Activated naive CD4-positive, alpha-beta T cell treated with anti-CD3 and anti-CD28 coated beads, Interleukin-2, amount 50 U/mL, for 16 hours (primary cell): ENCODE results near the gene DUSP9.

Experiments
- DNase-seq: peaks from one replicate; pipeline ENCODE4 v3.0.0-alpha.2; 2020

DUSP9 gene

GRCh38 chrX:153649915-153650782 lies 3.1 kb downstream of the DUSP9 start:
- no peak for DNase-seq

GRCh38 chrX:153650959-153651358 lies 4.0 kb downstream of the DUSP9 start:
- DNase-seq, result no peak

- no peak for DNase-seq
These were observed 4.6 kb downstream of the DUSP9 start for GRCh38 chrX:153651540-153652079.

DNA sequence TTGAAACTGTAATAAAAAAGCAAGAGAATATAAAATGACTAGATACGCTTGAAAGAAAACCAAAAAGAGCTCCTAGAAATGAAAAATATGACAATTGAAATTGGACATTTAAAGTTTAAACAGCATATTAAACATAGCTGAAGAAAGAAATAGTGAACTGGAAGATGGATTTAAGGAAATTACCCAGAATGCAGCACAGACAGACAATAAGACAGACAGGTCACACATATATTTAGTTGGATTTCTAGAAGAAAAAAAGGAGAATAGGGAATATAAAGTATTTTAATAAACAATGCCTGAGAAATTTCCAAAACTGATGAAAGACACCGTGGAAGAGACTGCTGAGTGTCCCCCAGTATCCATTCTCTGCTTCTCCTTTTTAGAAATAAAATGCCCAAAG lies 6.6 kb downstream of the DUSP9 start:
- DNase-seq, result no peak

DNA sequence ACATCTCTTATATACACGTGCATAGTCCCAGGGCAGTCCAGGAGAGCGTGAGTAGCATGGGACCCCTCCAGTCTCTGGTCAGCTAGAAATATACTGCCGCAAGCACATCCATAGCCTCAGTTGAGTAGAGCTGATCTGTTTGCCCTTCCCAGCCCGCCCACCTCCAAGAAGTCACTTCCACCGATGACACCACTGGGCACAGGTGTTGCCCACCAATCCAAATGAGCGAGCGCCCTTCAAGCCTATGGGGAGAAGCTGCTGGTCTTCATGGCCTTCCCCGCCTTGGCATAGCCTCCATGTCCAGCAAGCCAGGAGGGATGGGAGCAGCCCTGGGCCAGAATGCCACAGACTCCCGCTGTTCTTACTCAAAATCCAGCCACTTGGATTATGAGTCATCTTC lies 10.2 kb downstream of the DUSP9 start:
- no peak for DNase-seq

DNA sequence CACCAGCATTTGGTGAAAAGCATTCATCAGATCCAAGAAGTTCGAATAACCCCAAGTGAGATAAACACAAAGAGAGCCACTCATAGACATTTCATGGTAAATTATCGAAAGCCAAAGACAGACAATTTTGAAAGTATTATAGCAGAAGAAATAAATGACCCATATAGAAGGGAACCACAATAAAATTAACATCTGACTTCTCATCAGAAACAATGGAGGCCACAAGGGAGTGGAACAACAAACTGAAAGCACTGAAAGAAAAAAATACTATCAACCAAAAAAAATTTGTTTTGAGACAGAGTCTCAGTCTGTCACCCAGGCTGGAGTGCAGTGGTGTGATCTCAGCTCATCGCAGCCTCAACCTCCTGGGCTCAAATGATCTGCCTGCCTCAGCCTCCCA lies 12.3 kb downstream of the DUSP9 start:
- no peak for DNase-seq

- DNase-seq, result peak; percentile 66
These were observed 15.3 kb downstream of the DUSP9 start for GRCh38 chrX:153662266-153662665.

DNA sequence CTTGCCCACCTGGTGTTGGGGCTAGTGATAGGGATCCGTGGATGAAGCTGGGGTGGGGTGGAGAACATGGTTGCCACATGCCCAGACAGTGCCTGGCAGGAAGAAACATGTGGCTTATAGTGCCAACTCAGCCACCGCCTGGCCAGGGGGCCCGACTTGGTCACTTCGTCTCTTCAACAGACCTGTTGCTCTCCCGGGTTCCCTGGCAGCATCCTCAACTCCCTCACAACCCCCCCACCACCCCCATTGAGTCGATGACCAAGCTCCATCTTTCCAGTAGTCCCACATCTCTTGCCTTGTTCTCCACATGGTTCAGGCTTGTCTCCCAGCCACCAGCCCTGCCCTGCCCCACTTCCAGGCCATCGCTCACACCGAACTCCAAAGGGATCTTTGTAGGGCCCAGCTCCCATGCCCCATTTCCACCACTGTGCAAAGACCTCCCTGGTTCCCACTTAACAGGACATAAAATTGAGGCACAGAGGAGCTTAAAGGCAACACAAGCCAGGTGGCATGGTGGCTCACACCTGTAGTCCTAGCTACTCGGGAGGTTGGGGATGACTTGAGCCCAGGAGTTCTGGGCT lies 18.8 kb downstream of the DUSP9 start:
- DNase-seq, result no peak

DNA sequence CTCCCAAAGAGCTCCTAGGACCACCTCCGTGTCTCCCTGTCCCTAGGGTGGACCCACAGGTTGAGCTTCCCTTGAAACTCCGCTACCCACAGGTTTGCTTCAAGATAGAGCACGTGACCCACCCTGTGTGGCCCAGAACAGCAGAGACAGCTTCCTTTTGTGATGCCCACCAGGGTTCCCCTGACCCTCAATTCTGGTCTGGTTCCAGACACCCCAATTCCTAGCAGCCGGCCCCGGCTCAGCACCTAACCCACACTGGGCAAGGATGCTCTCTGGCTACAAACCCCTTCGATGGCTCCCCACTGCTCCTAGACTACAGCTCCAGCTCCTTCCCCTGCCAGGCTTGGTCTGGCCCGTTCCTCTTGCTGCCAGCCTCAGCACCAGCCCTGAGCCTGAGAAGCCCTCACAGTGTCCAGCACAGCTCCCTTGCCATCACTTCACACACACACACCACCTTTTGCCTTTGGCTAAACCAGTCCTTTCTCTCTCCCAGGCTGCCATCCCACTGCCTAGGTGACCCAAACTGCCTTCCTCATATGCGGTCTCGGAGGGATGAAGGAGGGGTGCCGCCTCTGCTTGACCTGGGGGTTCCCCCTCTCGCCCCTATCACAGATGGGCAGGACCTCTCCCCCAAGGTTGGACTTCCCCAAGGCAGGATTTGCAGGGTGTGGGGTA lies 20.4 kb downstream of the DUSP9 start:
- DNase-seq, result no peak

DNA sequence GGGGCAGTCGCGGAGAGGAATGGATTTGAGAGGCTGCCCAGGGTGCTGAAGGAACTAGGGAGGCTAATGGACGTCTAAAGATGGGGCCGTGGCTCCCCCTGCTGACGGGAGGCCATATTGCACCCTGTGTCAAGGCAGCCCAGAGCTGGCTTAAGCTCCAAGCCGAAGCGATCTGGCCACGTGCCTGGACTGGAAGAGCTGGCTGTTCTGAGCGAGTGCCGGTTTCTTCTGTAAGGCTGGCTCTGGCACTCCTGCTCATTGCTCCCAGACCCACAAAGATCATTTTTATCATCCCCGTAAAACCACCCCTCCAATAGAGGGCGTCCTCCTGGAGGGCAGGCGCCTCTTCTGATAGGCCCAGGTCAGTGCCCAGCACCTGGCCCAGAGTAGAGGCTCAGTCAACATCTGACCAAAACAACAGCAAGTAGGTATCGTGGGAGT lies 21.0 kb downstream of the DUSP9 start:
- peak; percentile 78 for DNase-seq

- DNase-seq, result no peak
These were observed 21.6 kb downstream of the DUSP9 start for GRCh38 chrX:153668423-153669173.

DNA sequence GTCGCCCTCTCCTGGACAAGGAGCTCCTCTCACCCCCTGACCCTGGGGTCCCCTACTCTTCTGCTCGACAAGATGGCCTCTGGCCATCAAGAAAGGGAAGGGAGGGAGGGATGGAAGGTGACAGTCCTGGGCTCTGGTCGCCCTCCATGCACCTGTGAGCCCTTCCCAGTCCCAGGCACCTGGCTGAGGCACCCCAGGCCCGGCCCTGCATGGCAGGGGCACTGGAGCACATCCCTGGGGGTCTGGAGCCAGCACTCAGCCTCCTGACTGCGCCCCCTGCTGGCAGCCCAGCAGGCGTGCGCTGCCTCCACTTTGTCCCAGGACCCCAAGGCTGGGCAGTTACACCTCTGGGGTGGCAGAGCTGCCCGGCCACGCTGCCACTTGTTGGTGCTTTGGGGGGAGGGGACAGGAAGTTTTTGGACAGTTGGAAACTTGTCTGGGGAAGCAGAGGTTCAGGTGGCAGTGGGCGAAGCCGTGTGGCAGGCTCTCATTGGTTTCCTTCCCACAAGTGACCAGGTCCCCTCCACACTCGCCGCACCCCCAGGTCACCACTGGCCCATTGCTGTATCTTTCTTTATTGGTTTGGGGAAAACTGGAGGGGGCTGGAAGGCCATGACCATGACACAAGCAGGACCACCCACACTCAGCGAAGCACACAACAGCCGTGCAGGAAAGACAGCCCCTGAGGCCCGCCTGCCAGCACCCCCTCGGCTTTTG lies 22.3 kb downstream of the DUSP9 start:
- peak; percentile 47 for DNase-seq

- DNase-seq, result no peak
These were observed 23.1 kb downstream of the DUSP9 start for GRCh38 chrX:153669901-153670731.

DNA sequence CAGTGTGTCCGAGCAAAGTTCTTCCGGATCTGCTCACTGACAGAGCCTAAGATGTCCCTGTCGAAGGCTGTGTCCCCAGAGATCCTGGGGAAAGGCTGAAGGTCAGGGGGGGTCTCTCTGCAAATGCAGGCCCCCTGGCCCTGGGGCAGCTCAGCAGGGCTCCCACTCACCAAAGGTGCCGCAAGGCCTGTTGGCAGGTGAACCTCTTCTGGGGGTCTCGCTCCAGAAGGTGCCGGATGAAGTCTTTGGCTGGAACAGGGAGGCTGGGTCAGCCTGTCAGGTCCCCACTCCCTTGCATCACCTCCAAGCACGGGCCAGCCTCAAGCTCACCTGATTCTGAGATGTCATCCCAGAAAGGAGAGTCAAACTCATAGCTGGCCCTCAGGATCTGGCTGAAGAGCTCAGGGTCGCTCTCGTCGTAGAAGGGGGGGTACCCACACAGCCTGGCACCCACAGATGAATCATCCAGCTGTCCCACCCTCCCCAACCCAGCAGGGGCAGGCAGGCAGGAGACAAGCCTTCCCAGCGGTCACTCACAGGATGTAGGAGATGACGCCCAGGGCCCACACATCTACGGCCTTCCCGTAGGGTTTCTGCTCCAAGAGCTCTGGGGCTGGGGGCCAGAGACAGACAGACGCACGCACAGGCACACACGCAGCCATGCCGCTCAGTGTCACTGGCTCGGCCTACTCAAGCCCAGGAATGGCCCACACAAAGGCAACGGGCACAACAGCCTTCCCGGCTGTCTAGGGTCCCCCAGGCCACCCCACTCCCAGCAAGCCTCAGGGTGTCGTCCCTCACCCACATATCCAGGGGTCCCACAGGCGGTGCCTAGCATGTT lies 24.0 kb downstream of the DUSP9 start:
- DNase-seq, result no peak

DNA sequence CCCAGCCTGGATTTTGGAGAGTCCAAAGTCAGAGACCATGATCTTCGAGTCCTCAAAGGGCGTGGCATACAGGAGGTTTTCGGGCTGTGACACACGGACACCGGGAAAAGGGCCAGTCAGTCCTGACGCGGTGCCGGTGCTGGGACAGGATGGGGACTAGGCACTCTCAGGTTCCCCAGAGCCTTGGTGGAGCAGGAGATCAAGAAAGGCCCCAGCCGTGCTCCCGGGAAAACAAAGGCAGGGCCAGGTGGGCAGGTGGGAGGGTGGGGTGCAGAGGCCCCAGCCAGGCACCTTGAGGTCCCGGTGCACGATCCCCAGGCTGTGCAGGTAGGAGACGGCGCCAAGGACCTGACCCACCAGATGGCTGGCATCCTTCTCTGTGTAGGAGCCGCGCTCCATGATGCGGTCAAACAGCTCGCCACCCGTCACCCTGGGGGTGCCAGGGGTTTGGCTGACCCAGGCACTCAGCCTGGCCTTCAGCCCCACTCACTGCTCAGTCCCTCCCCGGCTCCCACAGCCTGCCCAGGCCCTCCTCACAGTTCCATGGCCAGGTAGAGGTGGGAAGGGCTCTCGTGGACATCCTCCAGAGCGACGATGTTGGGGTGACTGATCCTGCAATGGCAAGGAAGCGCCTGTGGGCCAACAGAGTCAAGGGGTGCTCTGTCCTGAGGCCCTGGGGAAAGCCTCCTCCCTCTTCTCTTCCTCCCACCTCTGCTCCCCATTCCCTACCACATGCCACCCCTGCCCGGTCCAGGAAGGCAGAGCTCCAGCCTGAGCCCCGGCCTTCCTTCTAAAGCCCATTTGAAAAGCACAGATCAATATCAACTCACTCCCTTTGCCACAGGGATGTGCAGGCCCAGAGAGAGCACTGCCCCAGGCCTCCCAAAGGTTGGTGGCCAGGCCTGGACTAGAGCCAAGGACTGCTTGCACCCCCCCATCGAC lies 24.9 kb downstream of the DUSP9 start:
- DNase-seq, result no peak

GRCh38 chrX:153672531-153673427 lies 25.8 kb downstream of the DUSP9 start:
- DNase-seq, result no peak

GRCh38 chrX:153673428-153674218 lies 26.6 kb downstream of the DUSP9 start, which contains the start of gene PNCK:
TSS of gene PNCK (minus strand) at chrX:153673813. CDS start at chrX:153673076, 737 bp downstream.
- DNase-seq, result no peak
